ENCODE results near the gene LSM12.
A peak's percentile ranks its signal among the peaks of the same experiment; 100 is the strongest.
"Not testable (repeated sequence)": the region's sequence is repeated elsewhere in the genome, so short reads cannot be mapped to it uniquely, and the experiment has no call there.

The LSM12 gene

GRCh38 chr17:44105941-44106340, 39.5 kb upstream of the LSM12 start:
- Histone ChIP-seq H3K36me3 (ENCODE audit: insufficient read depth, low read length) (no peaks in the 10 kb centered on the region), H3K9me3 (ENCODE audit: control insufficient read depth, insufficient read depth, low read length) (no peaks in the 10 kb centered on the region), H3K9ac (ENCODE audit: low read depth, low read length) (no peak overlapping the region), H3K4me1 (ENCODE audit: insufficient read depth, low read length) (peaks cover 52% of the 10 kb centered on the region)

- no peaks in the 10 kb centered on the region for H3K9me3 ChIP-seq (ENCODE audit: control insufficient read depth, insufficient read depth, low read length)
- no peaks in the 10 kb centered on the region for H3K36me3 ChIP-seq (ENCODE audit: insufficient read depth, low read length)
- no peak overlapping the region for H3K9ac ChIP-seq (ENCODE audit: low read depth, low read length)
- peaks cover 50% of the 10 kb centered on the region for H3K4me1 ChIP-seq (ENCODE audit: insufficient read depth, low read length)
These were observed 39.0 kb upstream of the LSM12 start for GRCh38 chr17:44105483-44105882.

- no peaks in the 10 kb centered on the region for H3K36me3 ChIP-seq (ENCODE audit: insufficient read depth, low read length)
- peaks cover 29% of the 10 kb centered on the region for H3K4me1 ChIP-seq (ENCODE audit: insufficient read depth, low read length)
- H3K9ac ChIP-seq (ENCODE audit: low read depth, low read length) = no peak overlapping the region
- no peaks in the 10 kb centered on the region for H3K9me3 ChIP-seq (ENCODE audit: control insufficient read depth, insufficient read depth, low read length)
These were observed 36.6 kb upstream of the LSM12 start for GRCh38 chr17:44102849-44103622.

GRCh38 chr17:44101858-44102257, 35.4 kb upstream of the LSM12 start:
- not testable (repeated sequence) for H3K9me3 ChIP-seq (ENCODE audit: control insufficient read depth, insufficient read depth, low read length); H3K36me3 ChIP-seq (ENCODE audit: insufficient read depth, low read length); H3K9ac ChIP-seq (ENCODE audit: low read depth, low read length)
- H3K4me1 ChIP-seq (ENCODE audit: insufficient read depth, low read length) = peaks cover 29% of the 10 kb centered on the region

GRCh38 chr17:44097110-44097958, 30.9 kb upstream of the LSM12 start:
- no peak overlapping the region for H3K9ac ChIP-seq (ENCODE audit: low read depth, low read length)
- H3K9me3 ChIP-seq (ENCODE audit: control insufficient read depth, insufficient read depth, low read length) = no peaks in the 10 kb centered on the region
- peaks cover 17% of the 10 kb centered on the region for H3K4me1 ChIP-seq (ENCODE audit: insufficient read depth, low read length)
- H3K36me3 ChIP-seq (ENCODE audit: insufficient read depth, low read length) = no peaks in the 10 kb centered on the region

GRCh38 chr17:44095647-44096496, 29.4 kb upstream of the LSM12 start:
- peak overlapping the region; percentile 51 for H3K9ac ChIP-seq (ENCODE audit: low read depth, low read length)
- H3K4me1 ChIP-seq (ENCODE audit: insufficient read depth, low read length) = peaks cover 11% of the 10 kb centered on the region
- no peaks in the 10 kb centered on the region for H3K9me3 ChIP-seq (ENCODE audit: control insufficient read depth, insufficient read depth, low read length)
- H3K36me3 ChIP-seq (ENCODE audit: insufficient read depth, low read length) = no peaks in the 10 kb centered on the region

- Histone ChIP-seq H3K9me3 (ENCODE audit: control insufficient read depth, insufficient read depth, low read length) (no peaks in the 10 kb centered on the region), H3K9ac (ENCODE audit: low read depth, low read length) (peak overlapping the region; percentile 51; the same call in 1 of the 2 replicates), H3K36me3 (ENCODE audit: insufficient read depth, low read length) (no peaks in the 10 kb centered on the region), H3K4me1 (ENCODE audit: insufficient read depth, low read length) (peaks cover 11% of the 10 kb centered on the region)
These were observed 28.8 kb upstream of the LSM12 start for GRCh38 chr17:44095388-44095646.

- Histone ChIP-seq H3K4me1 (ENCODE audit: insufficient read depth, low read length) (peaks cover 11% of the 10 kb centered on the region), H3K9ac (ENCODE audit: low read depth, low read length) (0 out of 2 replicates have a peak overlapping the region, but pooled peaks have one; percentile 51), H3K36me3 (ENCODE audit: insufficient read depth, low read length) (no peaks in the 10 kb centered on the region), H3K9me3 (ENCODE audit: control insufficient read depth, insufficient read depth, low read length) (no peaks in the 10 kb centered on the region)
These were observed 28.4 kb upstream of the LSM12 start for GRCh38 chr17:44094701-44095387.

- Histone ChIP-seq H3K4me1 (ENCODE audit: insufficient read depth, low read length) (peaks cover 17% of the 10 kb centered on the region), H3K9ac (ENCODE audit: low read depth, low read length) (no peak overlapping the region), H3K36me3 (ENCODE audit: insufficient read depth, low read length) (no peaks in the 10 kb centered on the region), H3K9me3 (ENCODE audit: control insufficient read depth, insufficient read depth, low read length) (no peaks in the 10 kb centered on the region)
These were observed 26.9 kb upstream of the LSM12 start for GRCh38 chr17:44093231-44093900.

GRCh38 chr17:44092051-44092450, 25.6 kb upstream of the LSM12 start:
- no peak overlapping the region for H3K9ac ChIP-seq (ENCODE audit: low read depth, low read length)
- no peaks in the 10 kb centered on the region for H3K36me3 ChIP-seq (ENCODE audit: insufficient read depth, low read length)
- H3K4me1 ChIP-seq (ENCODE audit: insufficient read depth, low read length) = peaks cover 23% of the 10 kb centered on the region
- H3K9me3 ChIP-seq (ENCODE audit: control insufficient read depth, insufficient read depth, low read length) = no peaks in the 10 kb centered on the region

- no peaks in the 10 kb centered on the region for H3K9me3 ChIP-seq (ENCODE audit: control insufficient read depth, insufficient read depth, low read length)
- H3K4me1 ChIP-seq (ENCODE audit: insufficient read depth, low read length) = peaks cover 24% of the 10 kb centered on the region
- H3K36me3 ChIP-seq (ENCODE audit: insufficient read depth, low read length) = no peaks in the 10 kb centered on the region
These were observed 24.9 kb upstream of the LSM12 start for GRCh38 chr17:44091200-44091997.

GRCh38 chr17:44088254-44088653, 21.8 kb upstream of the LSM12 start:
- no peaks in the 10 kb centered on the region for H3K9me3 ChIP-seq (ENCODE audit: control insufficient read depth, insufficient read depth, low read length)
- no peak overlapping the region for H3K9ac ChIP-seq (ENCODE audit: low read depth, low read length)
- peaks cover 40% of the 10 kb centered on the region for H3K4me1 ChIP-seq (ENCODE audit: insufficient read depth, low read length)
- no peaks in the 10 kb centered on the region for H3K36me3 ChIP-seq (ENCODE audit: insufficient read depth, low read length)

More at GRCh38 chr17:44091200-44091997, 24.9 kb upstream of the LSM12 start:
- no peak overlapping the region for H3K9ac ChIP-seq (ENCODE audit: low read depth, low read length)

GRCh38 chr17:44087319-44087718, 20.8 kb upstream of the LSM12 start:
- peak overlapping the region; percentile 42 for H3K9ac ChIP-seq (ENCODE audit: low read depth, low read length)
- peaks cover 45% of the 10 kb centered on the region for H3K4me1 ChIP-seq (ENCODE audit: insufficient read depth, low read length)
- H3K9me3 ChIP-seq (ENCODE audit: control insufficient read depth, insufficient read depth, low read length) = no peaks in the 10 kb centered on the region
- no peaks in the 10 kb centered on the region; the same call in 1 of the 2 replicates for H3K36me3 ChIP-seq (ENCODE audit: insufficient read depth, low read length)

All from ES-I3 (cell line).